NCI-H128 (cell line): ENCODE data around the gene ETNK2.

ENCODE experiments used
- DNase-seq: peaks from one replicate; lab custom pipeline; 2025; ENCODE audit not compliant: unreplicated experiment; lab: John Stamatoyannopoulos, UW

The ETNK2 gene

GRCh38 chr1:204083491-204083890, 68.4 kb downstream of the ETNK2 start:
- no peak for DNase-seq

DNA sequence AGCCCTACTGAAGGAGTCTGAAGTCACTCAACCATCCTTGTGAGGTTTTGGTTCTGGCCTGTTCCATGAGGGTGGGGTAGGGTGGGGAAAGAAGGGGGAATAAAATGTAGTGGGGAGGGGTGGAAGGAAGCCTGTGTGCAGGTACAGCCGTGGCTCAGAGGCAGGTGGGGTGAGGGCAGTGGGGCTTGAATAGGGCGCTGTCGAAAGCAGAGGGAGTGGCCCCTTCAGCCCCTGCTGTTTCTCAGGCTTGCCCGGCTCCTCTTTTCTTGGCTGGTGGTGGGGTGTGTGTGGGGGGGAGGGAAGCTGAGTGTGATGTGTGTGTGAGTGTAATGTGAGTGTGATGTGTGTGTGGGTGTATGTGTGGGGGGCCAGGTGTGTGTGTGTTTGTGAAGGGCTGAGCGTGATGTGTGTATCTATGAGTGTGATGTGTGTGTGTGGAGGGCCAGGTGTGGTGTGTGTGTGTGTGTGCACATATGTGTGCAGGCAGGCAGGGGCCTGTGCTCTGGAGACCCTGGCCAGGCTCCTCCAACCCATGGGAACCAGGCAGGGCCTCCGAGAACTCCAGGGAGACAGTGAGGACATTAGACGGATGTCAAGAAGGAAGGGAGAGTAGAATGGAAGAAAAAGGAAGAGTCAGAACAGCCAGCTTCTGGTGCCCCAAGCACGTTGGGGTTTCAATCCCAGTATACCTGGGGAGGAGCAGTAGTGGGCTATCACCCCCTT, 69.9 kb downstream of the ETNK2 start:
- DNase-seq: no peak

DNA sequence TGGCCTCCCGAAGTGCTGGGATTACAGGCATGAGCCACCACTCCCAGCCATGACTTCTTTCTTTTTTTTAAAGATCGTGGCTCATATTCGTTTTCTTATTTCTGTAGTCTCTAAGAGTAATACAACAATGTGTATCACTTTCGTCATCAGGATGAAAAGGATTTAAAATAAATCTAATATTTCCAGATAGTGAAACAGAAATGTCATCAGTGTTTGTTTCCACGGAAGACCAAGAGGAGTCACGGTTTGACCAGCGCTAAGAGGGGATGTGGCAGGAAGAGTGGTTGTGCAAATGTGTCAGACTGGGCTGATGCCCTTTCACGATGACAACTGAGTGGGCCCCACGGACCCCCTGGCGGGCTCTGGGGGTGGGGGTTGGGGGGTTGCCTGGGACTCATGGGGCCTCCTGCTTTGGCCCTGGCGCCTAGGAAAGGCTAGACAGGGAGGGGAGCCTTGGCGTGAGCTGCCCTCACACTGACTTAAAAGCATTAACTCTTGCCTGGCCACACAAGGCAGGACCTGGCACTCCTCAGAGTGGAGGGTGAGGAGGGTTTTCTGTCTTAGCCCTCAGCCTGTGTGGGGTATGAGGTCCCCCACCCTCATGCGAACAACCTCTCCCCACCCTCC, 70.6 kb downstream of the ETNK2 start:
- no peak for DNase-seq
